RPMI7951 (cell line): ENCODE measurements around the gene FTO. TPM values are rescaled to one million over a fixed set of nuclear protein-coding genes. Genes with fewer than 3 reads are reported as not detected.

ENCODE experiments used
- DNase-seq: peaks from one replicate; pipeline ENCODE4 v3.0.0-alpha.2; 2012; ENCODE audit warnings: low read depth
- total RNA-seq: library from RNA; depleted of rRNA; stranded (reverse); fragments of >200 nt; shearing (Covaris generic); gene quantifications from 2 replicates; pipeline ENCODE4 v1.2.3, GENCODE V29; 2014

FTO gene
- total RNA-seq, 1 experiment from 2014 or later: 90.0 TPM

DNA sequence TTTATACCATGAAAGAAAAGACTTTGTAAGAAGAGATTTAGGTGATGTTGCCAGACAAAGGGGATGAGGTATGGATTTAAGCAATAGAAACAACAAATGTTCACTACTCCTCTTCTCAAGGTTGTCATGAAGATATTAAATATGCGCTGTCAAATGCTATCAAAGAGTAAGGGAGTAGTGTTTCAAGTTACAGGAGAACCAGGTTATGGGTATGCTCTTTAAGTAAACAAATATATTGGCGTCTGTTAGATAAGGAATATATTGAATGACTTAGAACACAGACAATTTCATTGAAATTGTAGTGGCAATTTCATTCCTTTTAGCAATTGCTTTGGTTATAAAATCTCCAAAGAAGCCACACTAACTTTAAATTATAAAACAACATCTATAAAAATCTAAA is 229.0 kb downstream of the FTO start:
- DNase-seq: no peak

DNA sequence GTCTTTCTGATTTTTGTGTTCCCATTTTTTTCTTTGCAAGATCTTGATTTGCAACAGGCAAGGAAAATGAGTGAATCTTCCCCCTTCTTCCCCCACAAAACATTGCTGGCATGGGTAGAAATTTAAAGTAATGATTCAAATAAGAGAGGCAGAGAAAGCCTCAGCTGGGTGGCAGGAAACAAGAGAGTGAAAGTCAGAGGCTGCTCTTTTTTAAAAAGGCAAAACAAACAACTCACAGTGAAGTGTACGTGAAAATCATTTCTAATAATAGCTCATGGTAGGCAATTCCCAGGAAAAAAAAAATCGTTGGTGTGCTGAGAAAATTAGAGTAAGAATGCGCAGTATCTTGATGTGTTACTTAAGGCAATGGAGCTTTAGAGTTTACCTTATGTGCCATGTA is 229.5 kb downstream of the FTO start:
- DNase-seq: no peak

DNA sequence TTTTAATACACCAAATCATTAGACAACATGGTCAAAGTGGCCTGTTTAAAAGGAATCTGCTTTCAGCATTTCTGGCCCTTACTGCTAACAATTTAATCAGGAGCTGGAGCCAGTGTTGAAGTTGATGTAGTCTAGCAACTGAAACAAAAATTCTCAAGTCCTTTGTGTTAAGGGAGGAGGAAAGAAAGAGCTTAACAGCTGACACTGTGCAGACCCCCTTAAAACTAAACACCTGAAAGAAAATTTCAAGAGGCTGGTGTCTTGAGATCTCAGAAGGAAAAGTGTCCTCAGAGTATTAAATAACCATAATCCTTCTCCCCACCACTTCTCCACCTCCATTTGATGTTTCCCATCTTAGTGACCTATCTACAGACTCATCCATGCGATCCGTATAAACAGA is 232.1 kb downstream of the FTO start:
- DNase-seq: no peak

DNA sequence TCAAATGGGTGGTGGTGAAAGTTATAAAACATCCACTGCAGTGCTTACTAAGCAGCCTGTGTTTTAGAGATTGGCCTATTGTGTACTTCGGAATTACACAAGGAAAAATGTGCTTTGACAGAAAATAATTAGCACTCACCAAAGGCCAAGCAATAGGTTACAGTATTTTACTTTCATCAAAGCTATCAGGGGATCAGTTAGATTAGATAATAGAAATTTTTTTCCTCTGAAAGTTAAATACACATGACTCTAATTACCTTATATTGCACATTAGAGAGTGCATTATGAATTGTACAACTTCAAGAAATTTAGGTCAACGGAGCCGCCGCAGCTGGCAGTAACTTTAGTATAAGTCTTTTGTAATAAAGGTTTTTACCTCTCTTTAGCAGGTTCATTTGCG is 232.6 kb downstream of the FTO start:
- no peak for DNase-seq

DNA sequence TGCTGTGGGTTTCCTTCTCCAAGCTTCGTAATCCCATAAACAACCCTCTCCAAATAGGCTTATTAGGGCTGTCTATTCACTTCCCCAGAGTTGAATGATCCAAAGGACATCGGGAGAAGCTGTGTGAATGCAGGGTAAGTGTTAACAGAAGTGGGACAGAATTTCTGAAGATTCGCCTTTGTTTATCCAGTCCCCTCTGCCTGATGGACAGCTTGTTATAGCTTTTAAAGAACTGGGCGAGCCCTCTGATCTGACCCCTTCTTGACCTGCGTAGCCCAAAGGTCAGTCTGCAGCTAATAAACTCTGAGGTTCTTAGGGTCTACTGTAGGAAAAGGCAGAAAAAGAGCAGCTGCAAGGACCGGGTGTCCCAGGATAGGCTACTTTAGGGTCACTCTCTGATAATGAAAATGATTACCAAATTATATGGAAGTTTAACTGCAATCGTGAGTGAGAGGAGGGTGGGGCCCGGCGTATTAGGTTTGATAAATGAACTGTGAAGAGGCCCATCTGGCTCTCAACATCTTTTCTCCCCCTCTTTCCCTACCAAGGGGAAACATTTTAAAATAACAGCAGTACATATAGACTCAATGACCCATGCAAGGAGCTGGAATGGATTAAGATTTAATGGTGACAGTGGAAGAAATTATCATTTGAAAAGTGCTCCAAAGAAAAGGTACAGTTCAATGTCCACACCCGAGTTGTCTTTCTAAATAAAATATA is 233.4 kb downstream of the FTO start:
- DNase-seq: no peak

DNA sequence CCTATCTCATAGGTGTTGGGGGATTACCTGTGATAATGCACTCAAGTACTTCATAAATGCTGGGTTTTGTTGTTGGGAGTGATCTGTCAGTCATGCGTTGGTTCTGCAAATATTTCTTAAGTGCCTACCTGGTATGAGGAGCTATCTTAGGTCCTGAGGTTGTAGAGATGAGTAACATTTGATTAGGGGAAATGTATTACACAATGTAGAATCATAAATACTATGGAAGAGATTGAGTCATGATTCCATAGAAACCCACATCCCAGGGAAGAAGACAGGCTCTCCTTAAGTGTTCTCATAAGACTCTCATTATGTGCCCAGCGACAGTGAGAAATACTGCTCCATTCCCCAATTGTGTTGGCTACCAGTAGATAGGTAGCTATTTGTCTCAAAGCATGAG is 240.1 kb downstream of the FTO start:
- no peak for DNase-seq

DNA sequence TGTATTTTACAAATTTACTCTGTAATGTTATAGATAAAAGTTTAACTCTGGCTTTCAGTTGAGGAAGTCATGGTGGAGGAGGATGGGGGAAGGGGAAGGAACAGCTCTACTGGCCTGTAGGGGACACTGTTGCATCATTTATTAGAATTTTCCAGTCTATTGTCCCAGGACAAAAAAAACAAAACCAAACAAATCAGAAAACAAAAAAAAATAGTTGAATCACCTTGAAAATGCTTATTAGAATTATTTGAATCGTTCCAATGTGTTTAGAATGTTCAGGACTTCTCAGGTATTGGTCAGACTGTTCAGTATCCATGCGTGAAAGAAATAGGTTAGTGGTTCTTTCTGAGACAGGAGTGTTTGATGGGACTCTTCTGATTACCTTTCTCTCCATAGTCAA is 242.0 kb downstream of the FTO start:
- peak; percentile 51 for DNase-seq

DNA sequence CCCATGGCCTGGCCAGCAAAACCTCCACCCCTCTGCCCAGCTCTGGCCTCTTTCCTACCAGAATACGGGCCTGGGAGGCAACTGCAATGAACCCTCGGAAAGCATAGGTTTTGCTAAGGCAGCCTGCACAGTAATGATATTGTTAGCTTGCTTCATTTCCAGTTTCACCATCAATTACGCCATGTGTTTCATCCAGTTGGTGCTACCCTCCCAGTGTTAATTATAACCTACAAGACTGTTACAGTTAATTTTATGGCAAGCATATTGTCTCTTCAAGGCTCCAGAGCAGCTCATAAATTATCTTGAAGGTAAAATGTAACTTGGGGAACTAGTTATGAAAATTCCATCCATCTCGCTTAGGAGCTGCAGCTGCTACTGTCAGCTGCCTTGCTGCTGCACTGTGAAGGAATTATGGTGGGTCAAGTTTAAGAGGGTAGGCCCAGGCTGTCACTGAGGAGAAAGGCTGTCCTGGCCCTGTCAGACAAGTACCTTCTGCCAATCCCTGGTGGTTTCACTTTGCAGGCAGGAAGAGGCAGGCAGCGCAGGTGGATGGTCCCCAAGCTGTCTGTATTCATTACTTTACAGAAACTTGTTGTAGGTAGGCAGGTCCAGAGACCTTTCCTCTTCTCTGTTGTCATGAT is 242.9 kb downstream of the FTO start:
- no peak for DNase-seq

DNA sequence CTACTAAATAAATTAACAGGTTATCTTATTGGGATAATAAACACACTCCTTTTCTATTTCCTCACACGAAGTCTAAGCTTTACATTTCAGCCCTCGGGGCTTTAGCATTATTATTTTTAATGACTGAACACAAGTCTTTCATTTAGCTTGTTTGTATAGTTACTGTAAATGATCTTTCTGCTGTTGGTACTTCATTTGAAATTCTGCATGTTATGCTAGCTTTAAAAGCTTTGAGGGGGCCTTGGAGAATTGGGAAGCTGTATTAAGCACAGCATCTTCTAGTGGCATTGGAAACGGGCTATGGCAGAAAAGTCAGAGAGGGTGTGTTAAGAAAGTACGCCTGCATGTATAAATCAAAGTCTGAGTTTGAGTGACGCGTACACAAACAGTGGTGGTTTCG is 243.7 kb downstream of the FTO start:
- no peak for DNase-seq

DNA sequence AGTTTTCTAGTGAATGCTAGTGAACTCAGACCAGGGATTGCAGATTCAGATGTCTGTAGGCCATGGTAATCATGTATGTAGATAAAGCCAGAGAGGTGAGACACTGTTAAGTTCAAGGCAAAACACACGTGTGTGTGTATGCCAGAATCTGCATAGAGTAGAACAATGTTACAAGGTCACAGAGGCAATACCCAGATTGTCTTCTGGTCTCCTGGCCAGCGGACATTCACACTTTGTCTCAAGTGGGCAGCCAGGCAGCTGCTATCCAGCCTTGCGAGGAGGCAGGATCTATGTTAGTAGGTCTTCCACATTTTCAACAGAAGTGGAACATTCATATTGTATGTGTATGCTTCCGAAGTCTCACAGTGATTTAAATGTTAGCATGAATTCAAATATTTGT is 244.4 kb downstream of the FTO start:
- DNase-seq: no peak

DNA sequence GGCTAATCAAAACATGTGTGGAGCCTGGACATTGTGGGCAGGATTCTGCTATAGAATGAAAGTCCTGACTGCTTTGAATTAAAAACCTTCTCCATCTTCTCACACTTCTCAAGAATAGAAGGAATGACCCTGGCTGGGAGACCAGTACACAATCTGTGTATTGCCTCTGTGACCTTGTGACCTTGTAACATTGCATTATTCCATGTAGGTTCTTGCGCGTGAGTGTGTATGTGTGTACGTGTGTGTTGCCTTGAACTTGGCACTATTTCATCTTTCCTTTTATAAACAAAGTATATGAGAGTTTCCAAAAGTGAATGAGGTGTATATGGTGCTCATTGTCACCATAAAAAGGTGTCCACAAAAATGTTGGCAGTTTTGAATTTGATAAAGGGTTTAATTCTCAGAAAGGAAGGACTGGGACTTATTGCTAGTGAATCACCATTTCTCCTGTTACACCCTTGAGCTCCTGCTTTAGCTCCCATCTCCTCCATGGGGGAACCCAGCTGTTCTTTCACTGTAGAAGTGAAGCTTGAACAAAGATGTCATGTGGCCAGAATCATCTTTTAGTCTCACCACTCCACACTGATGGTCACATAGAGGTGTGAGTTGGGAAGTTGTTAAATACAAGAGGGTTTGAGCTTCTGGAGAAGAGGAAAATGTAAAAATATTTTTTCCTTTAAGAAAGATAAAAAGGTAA is 244.9 kb downstream of the FTO start:
- DNase-seq: no peak

DNA sequence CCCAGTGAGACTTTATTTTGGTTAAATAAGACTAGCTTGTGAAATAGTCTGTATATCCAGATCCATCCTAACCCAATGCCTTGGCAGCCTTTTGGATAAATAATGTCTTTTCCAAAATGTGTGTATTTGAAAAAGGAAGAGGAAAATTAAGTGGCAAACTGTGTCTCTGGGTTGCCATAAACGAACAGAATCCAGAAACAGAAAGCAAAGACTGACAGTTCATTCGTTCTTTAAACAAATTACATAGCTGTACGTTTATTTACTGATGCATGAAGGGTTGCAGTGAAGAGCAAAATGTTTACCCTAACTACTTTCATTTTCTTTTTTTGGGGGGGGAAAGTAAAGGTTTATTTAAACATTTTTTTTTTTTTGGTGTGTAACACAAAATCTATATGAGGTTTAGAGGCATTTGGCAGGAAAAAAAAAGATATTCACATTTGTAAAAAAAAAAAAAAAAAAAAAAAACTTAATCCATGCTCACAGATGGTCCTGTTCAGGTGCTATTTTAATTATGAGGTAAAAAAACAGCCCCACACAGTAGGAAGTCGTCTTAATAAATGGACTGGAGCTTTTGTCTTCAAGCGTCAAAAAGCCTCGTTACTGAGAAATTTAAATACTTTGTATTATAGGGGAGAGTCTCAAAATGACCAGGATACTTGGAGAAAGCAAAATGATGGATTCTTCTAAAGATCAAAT is 245.9 kb downstream of the FTO start:
- no peak for DNase-seq

DNA sequence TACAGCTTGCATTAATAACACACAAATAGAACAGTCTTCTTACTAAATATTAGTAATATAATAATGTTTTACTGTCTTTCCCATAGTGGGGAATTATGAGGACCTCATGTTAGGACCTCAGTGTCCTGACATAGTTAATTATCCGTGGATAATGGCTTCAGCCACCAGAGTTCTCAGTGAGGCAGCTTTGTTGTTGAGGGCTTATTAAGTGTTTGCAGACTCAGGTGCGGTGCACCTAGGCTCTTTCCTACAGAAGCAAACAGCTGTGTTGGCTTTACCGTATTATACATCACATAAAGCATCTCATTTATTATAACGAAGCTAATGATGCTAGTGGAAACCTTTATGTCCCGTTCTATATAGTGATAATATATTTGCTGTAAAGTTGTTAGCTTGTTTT is 246.7 kb downstream of the FTO start:
- DNase-seq: no peak

DNA sequence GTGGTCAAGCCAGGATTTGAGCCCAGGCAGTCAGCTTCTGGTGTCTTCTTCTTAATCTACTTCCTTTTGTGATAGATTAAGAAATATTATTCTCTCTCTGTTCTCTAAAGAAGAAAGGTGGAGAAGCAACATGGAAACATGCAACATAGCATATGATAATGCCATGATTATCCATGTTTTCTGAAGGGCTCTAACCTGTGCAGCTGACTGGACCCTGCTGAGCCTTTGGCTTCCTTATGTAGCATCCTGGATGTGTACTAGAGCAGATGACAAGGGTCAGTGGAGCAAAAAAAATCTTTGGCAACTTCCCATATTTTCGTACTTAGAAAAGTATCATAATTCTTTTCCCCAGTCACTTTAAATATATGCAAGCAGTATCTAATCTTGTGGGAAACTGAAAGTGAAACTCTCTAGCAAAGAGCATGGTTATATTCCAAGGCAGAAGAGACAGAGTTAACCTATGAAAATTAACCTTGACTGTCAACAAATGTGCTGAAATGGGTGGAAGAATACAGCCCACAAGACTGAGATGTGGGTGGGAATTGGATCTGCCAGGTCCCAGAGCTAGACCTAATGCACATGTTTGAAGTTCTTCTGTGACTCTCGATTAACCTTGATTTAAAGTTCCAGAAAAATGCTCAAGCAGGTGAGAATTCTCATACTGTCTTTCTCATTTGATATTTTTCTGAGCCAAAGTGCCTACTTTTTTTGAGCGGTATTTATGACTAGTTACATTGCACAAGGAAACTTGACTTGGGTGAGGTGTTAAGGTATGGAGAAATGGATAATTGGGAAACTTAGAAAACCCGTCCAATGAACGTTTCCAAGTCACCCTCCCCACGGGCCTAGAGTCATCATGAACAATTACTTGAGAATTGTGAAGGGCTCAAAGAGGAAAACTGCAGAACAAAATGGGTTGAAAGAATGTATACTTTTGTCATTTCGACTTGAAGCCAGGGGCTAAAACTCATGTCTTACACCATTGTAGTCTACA is 248.6 kb downstream of the FTO start:
- peak; percentile 70 for DNase-seq

DNA sequence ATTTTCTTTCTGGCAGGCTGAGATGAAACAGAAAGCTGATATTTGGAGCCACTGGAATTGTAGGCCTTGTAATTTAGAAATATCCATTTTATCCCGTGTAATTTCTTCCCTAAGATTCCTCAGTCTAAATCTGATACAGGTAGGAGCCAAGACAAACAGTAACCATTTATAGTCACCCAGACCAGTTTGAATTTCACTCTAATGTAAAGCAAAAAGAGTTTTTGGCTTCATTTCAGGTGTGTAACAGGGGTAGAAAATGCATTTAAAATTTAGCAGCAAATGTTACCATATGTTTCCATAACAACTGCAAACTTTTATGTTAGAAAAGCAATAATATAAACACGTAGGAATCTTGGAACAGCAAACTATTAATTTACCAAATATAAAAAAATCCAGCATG is 249.4 kb downstream of the FTO start:
- DNase-seq: no peak

DNA sequence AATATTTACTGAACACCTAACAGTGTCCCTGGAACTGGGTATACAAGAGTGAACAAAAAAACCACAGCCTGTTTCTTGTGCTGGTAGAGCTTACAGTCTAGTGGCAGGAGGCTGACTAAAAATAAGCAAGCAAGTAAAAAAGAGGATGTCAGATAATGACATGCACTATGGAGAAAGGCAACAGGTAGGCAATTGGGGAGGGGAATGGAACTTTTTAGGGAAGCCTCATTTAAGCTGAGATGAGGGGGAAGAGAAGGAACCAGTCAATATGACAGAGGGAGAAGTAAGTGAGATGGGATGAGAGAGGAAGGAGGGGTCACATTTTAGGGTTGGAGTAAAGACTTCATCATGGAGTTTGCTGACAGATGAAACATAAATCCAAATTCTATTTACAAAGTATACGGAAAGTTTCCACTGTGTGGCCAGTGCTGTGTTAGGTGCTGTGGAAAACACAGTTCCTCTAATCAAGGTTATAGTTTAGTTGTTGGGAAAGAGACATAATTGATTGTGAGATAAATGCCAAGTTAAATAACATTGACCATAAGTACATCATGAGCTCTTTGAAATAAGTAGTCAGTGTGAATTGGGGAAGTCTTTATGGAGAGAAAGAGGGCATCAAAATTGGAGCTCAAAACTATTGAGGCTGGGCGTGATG is 251.4 kb downstream of the FTO start:
- no peak for DNase-seq

DNA sequence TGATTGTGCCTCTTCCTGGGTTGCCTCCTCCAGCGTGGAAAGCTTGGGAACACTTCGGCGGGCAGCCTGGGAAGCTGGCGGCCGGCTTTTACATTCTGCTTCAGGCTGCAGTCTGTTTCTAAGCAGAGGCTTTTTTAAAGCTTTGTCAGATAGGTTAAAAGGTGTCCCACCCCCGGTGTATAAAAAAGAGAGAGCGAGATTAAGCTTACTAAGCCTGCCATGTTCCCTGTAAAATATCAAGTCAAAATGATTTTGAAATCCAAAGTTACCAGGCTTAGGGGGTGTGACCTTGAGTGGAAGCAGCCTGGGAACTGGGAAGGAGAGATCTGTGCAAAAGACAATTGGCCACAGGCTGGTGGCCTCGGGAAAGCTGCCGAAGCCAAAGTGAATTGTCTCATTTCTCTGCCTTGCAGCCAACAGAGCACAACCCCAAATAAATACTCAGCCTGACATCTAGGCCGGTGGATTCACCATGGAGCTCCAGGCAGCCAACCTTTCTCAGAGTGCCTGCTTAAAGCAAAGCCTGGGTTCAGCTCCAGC is 254.5 kb downstream of the FTO start:
- DNase-seq: no peak

DNA sequence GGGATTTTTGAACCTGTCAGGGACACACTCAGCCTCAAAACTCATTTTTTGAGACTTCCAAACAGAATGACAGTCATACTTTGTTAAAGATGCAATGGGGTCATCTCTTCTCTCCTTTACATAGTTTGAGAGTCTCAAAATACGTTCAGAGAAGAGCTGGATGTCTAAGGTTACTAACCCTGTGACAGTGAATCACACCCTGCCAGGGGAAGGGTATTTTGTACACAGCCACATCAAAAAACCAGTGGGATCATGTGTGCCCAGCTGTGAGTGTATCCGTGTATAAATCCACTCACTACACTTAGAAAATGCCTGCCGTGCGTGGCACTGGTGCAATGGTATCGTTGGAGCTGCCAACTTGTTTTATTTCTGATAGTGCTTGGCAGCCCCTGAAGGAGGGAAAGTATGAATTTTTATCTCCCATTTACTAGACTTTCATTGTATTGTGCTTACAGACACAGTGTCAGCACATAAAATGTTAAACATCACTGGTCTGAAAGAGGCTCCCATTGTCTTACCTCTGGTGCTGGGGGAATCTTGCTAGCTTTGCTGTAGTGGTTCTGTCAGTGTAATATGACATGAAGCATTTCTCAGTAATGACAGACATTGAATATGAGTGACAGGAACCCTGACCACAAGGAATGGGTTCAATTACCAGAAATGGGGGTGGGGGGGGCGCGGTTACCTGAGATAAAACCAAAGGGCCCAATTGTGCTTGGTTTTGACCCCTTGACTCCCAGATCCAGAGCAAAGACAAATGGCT is 256.3 kb downstream of the FTO start:
- DNase-seq: no peak

DNA sequence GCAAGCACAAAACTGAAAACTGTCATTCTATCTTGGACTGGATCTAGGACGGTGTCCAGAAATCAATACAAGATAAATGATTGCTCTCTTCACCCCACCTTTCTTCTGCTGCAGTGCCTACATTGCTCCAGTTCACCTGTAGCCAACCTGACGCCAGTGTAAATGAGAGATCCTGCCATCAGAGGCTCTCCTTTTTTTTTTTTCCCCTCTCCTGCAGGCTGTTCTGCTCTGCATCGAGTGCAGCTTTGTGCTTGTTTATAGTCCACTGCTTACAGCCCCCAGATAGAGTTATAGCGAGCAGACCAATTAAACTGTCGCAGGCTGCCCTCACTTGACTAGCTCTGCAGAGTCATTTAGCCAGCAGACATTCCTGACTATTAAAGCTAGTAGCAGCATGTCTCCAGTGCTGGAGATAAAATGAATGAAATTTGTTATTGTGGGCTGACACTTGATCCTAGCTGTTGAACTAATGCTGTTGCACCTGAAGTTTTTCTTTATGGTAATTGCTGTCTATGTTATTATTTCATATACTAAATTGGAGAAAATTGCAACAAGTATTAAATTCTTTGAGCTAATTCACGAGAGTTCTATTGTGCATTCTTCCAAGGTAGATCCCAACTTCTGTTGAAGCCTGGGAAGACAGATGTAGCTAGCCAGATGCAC is 257.1 kb downstream of the FTO start:
- DNase-seq: no peak
